Ovary (tissue), 9 donors: Measurements from ENCODE around the gene SAG. TPM values are rescaled to one million over a fixed set of nuclear protein-coding genes. Genes with fewer than 3 reads are reported as not detected.

Experiments
- DNase-seq, 5 donors: peaks; one replicate each; pipeline ENCODE4 v3.0.0-alpha.2; 2019 to 2020
- H3K27ac ChIP-seq, 2 donors: fragments of 200-600 bp; one replicate each; pipeline versions ENCODE4 v1.5.1 to v1.8.0; 2019 to 2022
- H3K27me3 ChIP-seq: fragments of 200-600 bp; one replicate; pipeline ENCODE4 v1.8.0; 2022
- H3K36me3 ChIP-seq: fragments of 200-600 bp; sonication (generic); one replicate; pipeline ENCODE4 v1.5.1; 2019
- H3K4me1 ChIP-seq: one replicate; pipeline ENCODE4 v1.8.1; 2013; ENCODE audit warnings: mild to moderate bottlenecking, moderate library complexity; ENCODE audit not compliant: insufficient read depth
- H3K4me3 ChIP-seq: fragments of 200-600 bp; sonication (generic); one replicate; pipeline ENCODE4 v1.5.1; 2017
- H3K9me3 ChIP-seq, 2 donors: fragments of 200-600 bp in 1 of 2; sonication (generic) in 1 of 2; one replicate each; pipeline versions ENCODE4 v1.5.1 to v1.8.1; 2013 to 2019; ENCODE audit warnings: mild to moderate bottlenecking in 1 of 2, moderate library complexity in 1 of 2
- CTCF ChIP-seq, 3 donors: fragments of 450-650 bp in 2 of 3; fragments of 200-600 bp in 1 of 3; IDR thresholded peaks; one replicate each; pipeline versions ENCODE4 v1.5.1 to v1.8.0; 2016 to 2022; ENCODE audit warnings: antibody characterized with exemption in 3 of 3, mild to moderate bottlenecking in 1 of 3
- EP300 ChIP-seq: sonication (generic); formaldehyde crosslinking; IDR thresholded peaks from one replicate; pipeline ENCODE4 v1.6.1; 2017; ENCODE audit warnings: antibody characterized with exemption
- POLR2A ChIP-seq: fragments of 450-650 bp; IDR thresholded peaks from one replicate; pipeline ENCODE4 v1.6.1; 2017; ENCODE audit warnings: antibody characterized with exemption, mild to moderate bottlenecking, moderate library complexity
- WGBS, 3 donors: extraction: QIAGEN DNeasy Blood & Tissue Kit in 1 of 3; methylation state at CpG; one replicate each; pipeline versions ENCODE4 v1.1.5 to v1.1.7; 2013 to 2017; 5-methylcytosine and 5-hydroxymethylcytosine counted together
- intact Hi-C, 4 donors: fragments of 100-400 bp; cut with DNase I; formaldehyde crosslinking; loops; one replicate each; pipeline versions ENCODE4 v1.11.0 to v1.15.1; 2022 to 2023
- polyA plus RNA-seq, 2 donors: library from polyadenylated mRNA; stranded (reverse); fragments of 200-250 nt in 1 of 2; fragments of 350-450 nt in 1 of 2; fragmentation: Illumina TruSeq in 1 of 2; extraction: RNeasy Lipid Tissue Mini Kit (QIAGEN cat#74804) in 1 of 2; gene quantifications; one replicate each; pipeline ENCODE4 v1.2.3, GENCODE V29; 2013 to 2014
- total RNA-seq, 7 donors: library from RNA; depleted of rRNA in 2 of 7; stranded (reverse); fragments of >200 nt in 2 of 7; fragmentation: NEBNext Ultra II Directional in 3 of 7; extraction: Animal tissue kit (Norgen Biotek cat#: 25700) in 3 of 7; gene quantifications; one replicate each; pipeline versions ENCODE4 v1.1.0 to v1.2.4, GENCODE V29; 2016 to 2023
- donor health status: DM: no; HTN: no; CAD: no; lungs with moderate emphysema.
- donor health status: DM: no; HTN: no; CAD: no.
- donor health status: Bipolar disorder and iron deficiency.
- donor health status: DM: yes; HTN: yes; CAD: no.
- donor health status: DM: no; HTN: no; CAD: no.
- donor health status: DM: yes; HTN: yes; CAD: no.

Gene SAG
- total and polyA plus RNA-seq, 9 donors = not detected

- Histone ChIP-seq H3K27ac (no peak overlapping the region), H3K36me3 (no peaks in the 10 kb centered on the region), H3K4me3 (no peak overlapping the region), H3K4me1 (no peaks in the 10 kb centered on the region), H3K27me3 (no peaks in the 10 kb centered on the region), H3K9me3 (no peaks in the 10 kb centered on the region)
- no peak for DNase-seq
- 72 to 77% (median 75%) methylated on average over 5 of the region's 5 CpGs for WGBS, 3 donors
- no peak for TF ChIP-seq EP300
- TF ChIP-seq POLR2A = no peak
- TF ChIP-seq CTCF (IDR thresholded peaks at IDR 0.05) = no peak
- intact Hi-C loops = no loop called here
Observed at GRCh38 chr2:233295891-233296290, 11.7 kb upstream of the SAG start.

GRCh38 chr2:233297076-233297475, 10.5 kb upstream of the SAG start:
- Histone ChIP-seq H3K9me3 (no peaks in the 10 kb centered on the region), H3K4me1 (no peaks in the 10 kb centered on the region), H3K27ac (no peak overlapping the region), H3K4me3 (no peak overlapping the region), H3K27me3 (no peaks in the 10 kb centered on the region), H3K36me3 (no peaks in the 10 kb centered on the region)
- TF ChIP-seq EP300 = no peak
- no peak for TF ChIP-seq CTCF (IDR thresholded peaks at IDR 0.05)
- TF ChIP-seq POLR2A = no peak
- intact Hi-C loops = no loop called here
- 78 to 85% (median 78%) methylated on average over 7 of the region's 7 CpGs for WGBS, 3 donors
- no peak for DNase-seq

- DNase-seq = no peak
- TF ChIP-seq CTCF (IDR thresholded peaks at IDR 0.05) (no peak), EP300 (no peak)
- H3K27me3 ChIP-seq = no peaks in the 10 kb centered on the region
- no peaks in the 10 kb centered on the region for H3K9me3 ChIP-seq
- H3K4me3 ChIP-seq = no peak overlapping the region
- intact Hi-C loops = no loop called here
- WGBS, 3 donors = 58 to 77% (median 62%) methylated on average over 4 of the region's 4 CpGs
- no peaks in the 10 kb centered on the region for H3K4me1 ChIP-seq
- no peak overlapping the region for H3K27ac ChIP-seq
- no peaks in the 10 kb centered on the region for H3K36me3 ChIP-seq
Observed at GRCh38 chr2:233300401-233300800, 7.2 kb upstream of the SAG start.

GRCh38 chr2:233301248-233301647, 6.4 kb upstream of the SAG start:
- H3K27ac ChIP-seq = no peak overlapping the region
- H3K4me3 ChIP-seq = no peak overlapping the region
- H3K4me1 ChIP-seq = no peaks in the 10 kb centered on the region
- H3K27me3 ChIP-seq = no peaks in the 10 kb centered on the region
- intact Hi-C loops = no loop called here
- H3K9me3 ChIP-seq = no peaks in the 10 kb centered on the region
- no peak for TF ChIP-seq CTCF (IDR thresholded peaks at IDR 0.05)
- TF ChIP-seq EP300 = no peak
- no peak for TF ChIP-seq POLR2A
- 65 to 74% (median 73%) methylated on average over 2 of the region's 2 CpGs for WGBS, 3 donors
- no peaks in the 10 kb centered on the region for H3K36me3 ChIP-seq
- no peak for DNase-seq

GRCh38 chr2:233301811-233302210, 5.8 kb upstream of the SAG start:
- intact Hi-C loops = no loop called here
- no peaks in the 10 kb centered on the region for H3K9me3 ChIP-seq
- WGBS, 3 donors = 47 to 49% (median 48%) methylated on average over 6 of the region's 6 CpGs

More at GRCh38 chr2:233301811-233302210, 5.8 kb upstream of the SAG start:
- TF ChIP-seq EP300 (no peak), CTCF (IDR thresholded peaks at IDR 0.05) (no peak), POLR2A (no peak)
- H3K27me3 ChIP-seq = no peaks in the 10 kb centered on the region
- peak in 1 of 5 donors; percentile 1 for DNase-seq
- no peak overlapping the region for H3K4me3 ChIP-seq
- no peaks in the 10 kb centered on the region for H3K36me3 ChIP-seq
- no peak overlapping the region for H3K27ac ChIP-seq
- H3K4me1 ChIP-seq = no peaks in the 10 kb centered on the region
